Panc1 (cell line): ENCODE measurements around the gene STUB1. TPM values are rescaled to one million over a fixed set of nuclear protein-coding genes. Genes with fewer than 3 reads are reported as not detected.

Source experiments
- ATAC-seq: fragments of 200-7000 bp; cut with Tn5 transposase; 2 replicates; pipeline ENCODE4 v1.9.1; 2020; ENCODE audit warnings: mild to moderate bottlenecking, moderate library complexity
- BruUV-seq: library from RNA; stranded (reverse); fragments of 400-500 nt; replicated peaks from 2 replicates; lab custom pipeline; 2021; lab: Mats Ljungman, UMichigan
- CTCF ChIA-PET: fragments of 300-600 bp; sonication (Branson Sonifier 250); formaldehyde crosslinking; loops from one replicate; lab custom pipeline; 2022; ENCODE audit warnings: antibody characterized with exemption; lab: Charles Lee
- POLR2A ChIA-PET: fragments of 300-600 bp; sonication (Branson Sonifier 250); formaldehyde crosslinking; loops from one replicate; lab custom pipeline; 2022; ENCODE audit warnings: antibody characterized with exemption; lab: Charles Lee
- DNase-seq: peaks from one replicate; pipeline ENCODE4 v3.0.0-alpha.2; 2010; ENCODE audit warnings: low read depth, low spot score
- H3K27ac ChIP-seq: 2 replicates; pipeline ENCODE4 v1.5.1; 2011; ENCODE audit warnings: mild to moderate bottlenecking, low read length, inconsistent platforms
- H3K27me3 ChIP-seq: fragments of 200-500 bp; sonication (Bioruptor generic); 2 replicates; pipeline ENCODE4 v1.6.0; 2014; ENCODE audit warnings: low read length, inconsistent platforms; ENCODE audit not compliant: control insufficient read depth, insufficient read depth
- H3K36me3 ChIP-seq: fragments of 200-500 bp; sonication (Bioruptor generic); 2 replicates; pipeline ENCODE4 v1.5.1; 2014; ENCODE audit warnings: inconsistent platforms, mild to moderate bottlenecking, low read length, moderate library complexity; ENCODE audit not compliant: control insufficient read depth, insufficient read depth
- H3K4me1 ChIP-seq: 2 replicates; pipeline ENCODE4 v1.5.1; 2011; ENCODE audit warnings: inconsistent platforms, mild to moderate bottlenecking, low read length, moderate library complexity; ENCODE audit not compliant: control insufficient read depth, insufficient read depth
- H3K4me3 ChIP-seq, 2 experiments: 2 replicates each; pipeline ENCODE4 v1.5.1; 2011 to 2012; ENCODE audit warnings: low read depth in 2 of 2, low read length in 2 of 2, mild to moderate bottlenecking in 2 of 2, inconsistent platforms in 1 of 2, moderate library complexity in 1 of 2
- H3K9me3 ChIP-seq: fragments of 200-500 bp; sonication (Bioruptor generic); 2 replicates; pipeline ENCODE4 v1.5.1; 2014; ENCODE audit warnings: low read depth, mild to moderate bottlenecking, inconsistent platforms, low read length, moderate library complexity; ENCODE audit not compliant: control insufficient read depth, insufficient read depth
- POLR2AphosphoS5 ChIP-seq: IDR thresholded peaks from 2 replicates; pipeline ENCODE4 v1.6.1; 2012; ENCODE audit warnings: mild to moderate bottlenecking, low read depth, low read length, moderate library complexity
- SIN3A ChIP-seq: IDR thresholded peaks from 2 replicates; pipeline ENCODE4 v1.6.1; 2012; ENCODE audit warnings: low read depth, mild to moderate bottlenecking, low read length, moderate library complexity, borderline replicate concordance; ENCODE audit not compliant: insufficient read depth
- TCF7L2 ChIP-seq: IDR thresholded peaks from 2 replicates; pipeline ENCODE4 v1.6.1; 2011; ENCODE audit warnings: mild to moderate bottlenecking, low read depth, low read length, inconsistent platforms
- in situ Hi-C: cut with HindIII; loops from 2 replicates; pipeline ENCODE4 v1.10.0; 2016; ENCODE audit warnings: low sequenced_read_pairs, low pct_unique_long_range_greater_than_20kb
- intact Hi-C: fragments of 100-400 bp; cut with micrococcal nuclease; formaldehyde crosslinking; loops from one replicate; pipeline ENCODE4 v1.10.0; 2022; ENCODE audit not compliant: unreplicated experiment
- total RNA-seq: library from RNA; stranded (reverse); gene quantifications from one replicate; pipeline ENCODE4 v1.2.1, GENCODE V29; 2021; ENCODE audit not compliant: unreplicated experiment
- TF ChIP-seq, protein P1 (sequence below), 2 experiments: IDR thresholded peaks; 2 replicates each; pipeline ENCODE4 v1.6.1; 2011 to 2012; ENCODE audit warnings: low read depth in 2 of 2, control low read depth in 1 of 2, low read length in 1 of 2, mild to moderate bottlenecking in 1 of 2, moderate library complexity in 1 of 2; ENCODE audit not compliant: insufficient read depth in 1 of 2
- TF ChIP-seq, protein P2 (sequence below): fragments of 450-650 bp; IDR thresholded peaks from 2 replicates; pipeline ENCODE4 v1.5.1; 2017; ENCODE audit warnings: mild to moderate bottlenecking

STUB1 gene
- total RNA-seq, 1 experiment from 2014 or later: 217 TPM

DNA sequence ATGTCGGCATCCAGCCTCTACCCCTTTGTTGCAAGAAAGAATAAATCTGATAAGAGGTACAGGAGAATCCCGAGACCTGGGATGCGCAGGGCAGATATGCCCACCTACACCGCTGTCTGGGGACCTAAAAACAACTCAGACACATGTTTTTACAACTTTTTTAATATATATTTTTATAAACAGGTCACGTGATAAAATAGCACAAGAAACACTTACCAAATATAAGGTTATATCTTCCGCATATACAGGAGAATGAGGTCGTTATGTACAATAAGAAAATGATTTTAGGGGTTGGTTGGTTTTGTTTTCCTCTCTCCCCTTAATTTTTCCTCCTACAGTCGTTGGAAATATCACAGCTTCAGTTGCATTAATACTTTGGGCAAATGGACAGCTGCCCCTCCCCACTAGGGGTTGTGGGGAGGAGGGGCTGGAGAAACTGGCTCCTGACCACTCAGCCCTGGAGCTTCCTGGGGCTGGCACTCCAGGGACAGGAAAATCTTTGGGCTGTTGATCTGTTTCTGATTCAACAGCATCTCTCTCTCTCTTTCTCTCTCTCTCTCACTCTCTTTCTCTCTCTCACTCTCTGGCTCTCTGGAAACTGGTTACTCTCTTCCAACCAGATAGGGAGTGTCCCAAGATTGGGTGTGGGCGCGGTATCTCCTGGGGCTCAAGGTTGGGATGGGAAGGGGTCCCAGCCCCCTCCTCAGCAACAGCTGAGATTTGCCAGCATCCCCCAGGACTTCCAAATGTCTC is 12.3 kb downstream of the STUB1 start:
- no peak for ATAC-seq

DNA sequence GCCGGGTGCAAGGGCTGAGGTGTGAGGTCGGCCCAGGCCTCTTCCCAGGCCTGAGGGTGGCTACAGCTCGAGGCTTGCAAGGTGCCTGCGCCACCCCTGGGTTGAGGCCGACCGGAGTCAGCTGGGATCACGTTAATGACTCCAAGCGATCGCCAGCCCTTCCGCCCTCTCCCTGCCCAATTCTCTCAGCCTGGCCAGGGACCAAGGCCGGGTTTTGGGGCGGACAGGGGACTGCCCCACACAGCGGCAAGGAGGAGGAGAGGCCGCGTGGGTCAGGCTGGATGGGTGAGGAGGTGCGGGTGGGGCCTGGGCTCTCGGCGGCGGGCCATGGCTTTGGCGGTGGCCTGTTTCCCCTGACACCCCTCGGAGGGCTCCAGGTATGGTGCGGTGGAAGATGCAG is 13.2 kb downstream of the STUB1 start:
- ATAC-seq (no peak), DNase-seq (no peak)
- in situ Hi-C loops (no loop called here), intact Hi-C loops (no loop called here)
- CTCF ChIA-PET: no interaction called here
- peaks cover 13% of the 10 kb centered on the region for H3K4me1 ChIP-seq
- POLR2A ChIA-PET: no interaction called here
- H3K9me3 ChIP-seq: no peaks in the 10 kb centered on the region
- no TSS peak for BruUV-seq
- H3K27ac ChIP-seq: no peak overlapping the region
- peaks cover 4% of the 10 kb centered on the region; the same call in 1 of the 2 replicates for H3K36me3 ChIP-seq
- H3K4me3 ChIP-seq: no peak overlapping the region
- TF ChIP-seq, protein P1, sequence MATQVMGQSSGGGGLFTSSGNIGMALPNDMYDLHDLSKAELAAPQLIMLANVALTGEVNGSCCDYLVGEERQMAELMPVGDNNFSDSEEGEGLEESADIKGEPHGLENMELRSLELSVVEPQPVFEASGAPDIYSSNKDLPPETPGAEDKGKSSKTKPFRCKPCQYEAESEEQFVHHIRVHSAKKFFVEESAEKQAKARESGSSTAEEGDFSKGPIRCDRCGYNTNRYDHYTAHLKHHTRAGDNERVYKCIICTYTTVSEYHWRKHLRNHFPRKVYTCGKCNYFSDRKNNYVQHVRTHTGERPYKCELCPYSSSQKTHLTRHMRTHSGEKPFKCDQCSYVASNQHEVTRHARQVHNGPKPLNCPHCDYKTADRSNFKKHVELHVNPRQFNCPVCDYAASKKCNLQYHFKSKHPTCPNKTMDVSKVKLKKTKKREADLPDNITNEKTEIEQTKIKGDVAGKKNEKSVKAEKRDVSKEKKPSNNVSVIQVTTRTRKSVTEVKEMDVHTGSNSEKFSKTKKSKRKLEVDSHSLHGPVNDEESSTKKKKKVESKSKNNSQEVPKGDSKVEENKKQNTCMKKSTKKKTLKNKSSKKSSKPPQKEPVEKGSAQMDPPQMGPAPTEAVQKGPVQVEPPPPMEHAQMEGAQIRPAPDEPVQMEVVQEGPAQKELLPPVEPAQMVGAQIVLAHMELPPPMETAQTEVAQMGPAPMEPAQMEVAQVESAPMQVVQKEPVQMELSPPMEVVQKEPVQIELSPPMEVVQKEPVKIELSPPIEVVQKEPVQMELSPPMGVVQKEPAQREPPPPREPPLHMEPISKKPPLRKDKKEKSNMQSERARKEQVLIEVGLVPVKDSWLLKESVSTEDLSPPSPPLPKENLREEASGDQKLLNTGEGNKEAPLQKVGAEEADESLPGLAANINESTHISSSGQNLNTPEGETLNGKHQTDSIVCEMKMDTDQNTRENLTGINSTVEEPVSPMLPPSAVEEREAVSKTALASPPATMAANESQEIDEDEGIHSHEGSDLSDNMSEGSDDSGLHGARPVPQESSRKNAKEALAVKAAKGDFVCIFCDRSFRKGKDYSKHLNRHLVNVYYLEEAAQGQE (IDR thresholded peaks at IDR 0.05; ENCODE audit: insufficient read depth in 1 of 2, low read depth in 2 of 2, low read length in 1 of 2): no peak
- no peak for TF ChIP-seq SIN3A
- no peak for TF ChIP-seq POLR2AphosphoS5
- no peak for TF ChIP-seq TCF7L2
- TF ChIP-seq, protein P2, sequence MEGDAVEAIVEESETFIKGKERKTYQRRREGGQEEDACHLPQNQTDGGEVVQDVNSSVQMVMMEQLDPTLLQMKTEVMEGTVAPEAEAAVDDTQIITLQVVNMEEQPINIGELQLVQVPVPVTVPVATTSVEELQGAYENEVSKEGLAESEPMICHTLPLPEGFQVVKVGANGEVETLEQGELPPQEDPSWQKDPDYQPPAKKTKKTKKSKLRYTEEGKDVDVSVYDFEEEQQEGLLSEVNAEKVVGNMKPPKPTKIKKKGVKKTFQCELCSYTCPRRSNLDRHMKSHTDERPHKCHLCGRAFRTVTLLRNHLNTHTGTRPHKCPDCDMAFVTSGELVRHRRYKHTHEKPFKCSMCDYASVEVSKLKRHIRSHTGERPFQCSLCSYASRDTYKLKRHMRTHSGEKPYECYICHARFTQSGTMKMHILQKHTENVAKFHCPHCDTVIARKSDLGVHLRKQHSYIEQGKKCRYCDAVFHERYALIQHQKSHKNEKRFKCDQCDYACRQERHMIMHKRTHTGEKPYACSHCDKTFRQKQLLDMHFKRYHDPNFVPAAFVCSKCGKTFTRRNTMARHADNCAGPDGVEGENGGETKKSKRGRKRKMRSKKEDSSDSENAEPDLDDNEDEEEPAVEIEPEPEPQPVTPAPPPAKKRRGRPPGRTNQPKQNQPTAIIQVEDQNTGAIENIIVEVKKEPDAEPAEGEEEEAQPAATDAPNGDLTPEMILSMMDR: no peak
- no peaks in the 10 kb centered on the region for H3K27me3 ChIP-seq

More for the DNA sequence above, 12.3 kb downstream of the STUB1 start:
- peak overlapping the region; percentile 29; the same call in 1 of the 2 replicates for H3K27ac ChIP-seq
- H3K36me3 ChIP-seq: peaks cover 4% of the 10 kb centered on the region; the same call in 1 of the 2 replicates
- H3K9me3 ChIP-seq: no peaks in the 10 kb centered on the region
- H3K4me3 ChIP-seq: no peak overlapping the region
- H3K27me3 ChIP-seq: no peaks in the 10 kb centered on the region
- peaks cover 13% of the 10 kb centered on the region for H3K4me1 ChIP-seq
- CTCF ChIA-PET: no interaction called here
- TSS peak; percentile 65 for BruUV-seq
- in situ Hi-C loops: no loop called here
- TF ChIP-seq SIN3A (no peak), TCF7L2 (no peak), POLR2AphosphoS5 (no peak)
- TF ChIP-seq, protein P2: no peak
- TF ChIP-seq, protein P1 (IDR thresholded peaks at IDR 0.05; ENCODE audit: insufficient read depth in 1 of 2, low read depth in 2 of 2, low read length in 1 of 2): no peak
- POLR2A ChIA-PET: interaction anchor here (0.7 kb wide), 1 partner anchor 32 kb away, joined by 4 read pairs; no protein-coding TSS in a partner anchor
- DNase-seq: no peak
- intact Hi-C loops: no loop called here
